ENCODE results near the gene CCR2.
"Not testable (repeated sequence)": the region's sequence is repeated elsewhere in the genome, so short reads cannot be mapped to it uniquely, and the experiment has no call there.

GRCh38 chr3:46388847-46389246 lies 34.9 kb downstream of the CCR2 start:
- TF ChIP-seq OSR1 (CRISPR knock-in tag; IDR thresholded peaks at IDR 0.05); ZFP30 (CRISPR knock-in tag; IDR thresholded peaks at IDR 0.05); ZC3H10 (CRISPR knock-in tag; IDR thresholded peaks at IDR 0.05); RARB (CRISPR knock-in tag; IDR thresholded peaks at IDR 0.05); ZNF70 (CRISPR knock-in tag; IDR thresholded peaks at IDR 0.05); PATZ1 (CRISPR knock-in tag; IDR thresholded peaks at IDR 0.05; ENCODE audit: borderline replicate concordance); ZFP3 (CRISPR knock-in tag; IDR thresholded peaks at IDR 0.05); ARNTL (CRISPR knock-in tag; IDR thresholded peaks at IDR 0.05; ENCODE audit: borderline replicate concordance, low read depth); SNAI2 (CRISPR knock-in tag; IDR thresholded peaks at IDR 0.05); BACH2 (CRISPR knock-in tag; IDR thresholded peaks at IDR 0.05; ENCODE audit: borderline replicate concordance): not testable (repeated sequence)
- TF ChIP-seq, protein P1, sequence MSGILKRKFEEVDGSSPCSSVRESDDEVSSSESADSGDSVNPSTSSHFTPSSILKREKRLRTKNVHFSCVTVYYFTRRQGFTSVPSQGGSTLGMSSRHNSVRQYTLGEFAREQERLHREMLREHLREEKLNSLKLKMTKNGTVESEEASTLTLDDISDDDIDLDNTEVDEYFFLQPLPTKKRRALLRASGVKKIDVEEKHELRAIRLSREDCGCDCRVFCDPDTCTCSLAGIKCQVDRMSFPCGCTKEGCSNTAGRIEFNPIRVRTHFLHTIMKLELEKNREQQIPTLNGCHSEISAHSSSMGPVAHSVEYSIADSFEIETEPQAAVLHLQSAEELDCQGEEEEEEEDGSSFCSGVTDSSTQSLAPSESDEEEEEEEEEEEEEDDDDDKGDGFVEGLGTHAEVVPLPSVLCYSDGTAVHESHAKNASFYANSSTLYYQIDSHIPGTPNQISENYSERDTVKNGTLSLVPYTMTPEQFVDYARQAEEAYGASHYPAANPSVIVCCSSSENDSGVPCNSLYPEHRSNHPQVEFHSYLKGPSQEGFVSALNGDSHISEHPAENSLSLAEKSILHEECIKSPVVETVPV (CRISPR knock-in tag; IDR thresholded peaks at IDR 0.05), result not testable (repeated sequence)
